ENCODE results near the gene PON3. TPM values are rescaled to one million over a fixed set of nuclear protein-coding genes. Genes with fewer than 3 reads are reported as not detected.
A peak's percentile ranks its signal among the peaks of the same experiment; 100 is the strongest.

Gene PON3
- total and polyA plus RNA-seq, 2 of the 13 experiments (the other 11 are each of a cell fraction or from before 2014, with no cell fraction given) = 23.6 to 37.8 TPM

DNA sequence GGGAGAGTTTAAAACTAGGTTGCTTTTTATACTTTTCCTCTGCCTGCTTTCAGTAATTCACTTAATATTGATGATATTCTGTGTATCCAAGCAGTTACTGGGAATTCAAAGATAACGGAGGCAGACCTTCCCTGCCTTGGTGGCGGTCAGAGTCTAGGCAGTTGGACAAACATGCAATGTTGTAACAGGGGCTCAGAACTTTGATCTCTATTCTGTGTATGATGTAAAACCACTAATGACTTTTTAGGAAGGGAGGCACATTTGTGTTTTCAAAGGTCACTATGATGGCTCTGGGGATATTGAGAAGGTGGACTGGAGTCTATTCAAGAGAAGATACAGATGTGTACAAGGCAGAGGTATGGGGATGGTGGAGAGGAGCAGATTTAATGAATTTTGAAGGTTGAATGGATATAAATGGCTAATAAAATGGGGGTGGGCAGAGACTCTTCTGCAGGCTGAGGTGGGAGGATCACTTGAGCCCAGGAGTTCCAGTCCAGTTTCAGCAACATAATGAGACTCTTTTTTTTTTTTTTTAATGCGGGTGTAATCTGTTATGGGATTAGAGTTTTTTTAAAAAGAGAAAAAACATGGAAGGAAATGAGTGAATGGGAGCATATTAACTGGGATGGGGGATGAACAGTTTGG lies 44.3 kb upstream of the PON3 start (continued):
- TF ChIP-seq ISX (CRISPR knock-in tag; conservative IDR thresholded peaks at IDR 0.05) (no peak), ZNF792 (CRISPR knock-in tag; IDR thresholded peaks at IDR 0.05) (peak; percentile 52; the same call in 1 of the 2 replicates), SRSF9 (IDR thresholded peaks at IDR 0.05; ENCODE audit: borderline replicate concordance, insufficient read depth, low read depth, low read length, poor library complexity, severe bottlenecking) (no peak), RFX1 (IDR thresholded peaks at IDR 0.05) (no peak), ZNF780A (CRISPR knock-in tag; IDR thresholded peaks at IDR 0.05) (peak; percentile 85), SALL2 (CRISPR knock-in tag; IDR thresholded peaks at IDR 0.05) (no peak), ARNTL (CRISPR knock-in tag; IDR thresholded peaks at IDR 0.05) (peak; percentile 65; the same call in 1 of the 2 replicates), HNRNPLL (IDR thresholded peaks at IDR 0.05; ENCODE audit: low read depth, low read length, poor library complexity, severe bottlenecking) (no peak), SOX13 (IDR thresholded peaks at IDR 0.05) (peak; percentile 48; the same call in 1 of the 2 replicates), SOX13 (CRISPR knock-in tag; conservative IDR thresholded peaks at IDR 0.05 in 1 of 2, IDR thresholded peaks at IDR 0.05 in 1 of 2) (peak in 1 of 2 experiments; percentile 94; a peak in 2 of 4 replicates), ZNF704 (CRISPR knock-in tag; IDR thresholded peaks at IDR 0.05; ENCODE audit: borderline replicate concordance) (no peak), ZNF451 (CRISPR knock-in tag; IDR thresholded peaks at IDR 0.05) (no peak), ZNF749 (CRISPR knock-in tag; IDR thresholded peaks at IDR 0.05; ENCODE audit: borderline replicate concordance) (no peak), ZNF773 (CRISPR knock-in tag; IDR thresholded peaks at IDR 0.05; ENCODE audit: borderline replicate concordance) (no peak)
- TF ChIP-seq, protein P1, sequence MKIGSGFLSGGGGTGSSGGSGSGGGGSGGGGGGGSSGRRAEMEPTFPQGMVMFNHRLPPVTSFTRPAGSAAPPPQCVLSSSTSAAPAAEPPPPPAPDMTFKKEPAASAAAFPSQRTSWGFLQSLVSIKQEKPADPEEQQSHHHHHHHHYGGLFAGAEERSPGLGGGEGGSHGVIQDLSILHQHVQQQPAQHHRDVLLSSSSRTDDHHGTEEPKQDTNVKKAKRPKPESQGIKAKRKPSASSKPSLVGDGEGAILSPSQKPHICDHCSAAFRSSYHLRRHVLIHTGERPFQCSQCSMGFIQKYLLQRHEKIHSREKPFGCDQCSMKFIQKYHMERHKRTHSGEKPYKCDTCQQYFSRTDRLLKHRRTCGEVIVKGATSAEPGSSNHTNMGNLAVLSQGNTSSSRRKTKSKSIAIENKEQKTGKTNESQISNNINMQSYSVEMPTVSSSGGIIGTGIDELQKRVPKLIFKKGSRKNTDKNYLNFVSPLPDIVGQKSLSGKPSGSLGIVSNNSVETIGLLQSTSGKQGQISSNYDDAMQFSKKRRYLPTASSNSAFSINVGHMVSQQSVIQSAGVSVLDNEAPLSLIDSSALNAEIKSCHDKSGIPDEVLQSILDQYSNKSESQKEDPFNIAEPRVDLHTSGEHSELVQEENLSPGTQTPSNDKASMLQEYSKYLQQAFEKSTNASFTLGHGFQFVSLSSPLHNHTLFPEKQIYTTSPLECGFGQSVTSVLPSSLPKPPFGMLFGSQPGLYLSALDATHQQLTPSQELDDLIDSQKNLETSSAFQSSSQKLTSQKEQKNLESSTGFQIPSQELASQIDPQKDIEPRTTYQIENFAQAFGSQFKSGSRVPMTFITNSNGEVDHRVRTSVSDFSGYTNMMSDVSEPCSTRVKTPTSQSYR (CRISPR knock-in tag; IDR thresholded peaks at IDR 0.05; ENCODE audit: borderline replicate concordance) = 0 out of 2 replicates have a peak, but pooled peaks have one; percentile 63
- TF ChIP-seq, protein P2, sequence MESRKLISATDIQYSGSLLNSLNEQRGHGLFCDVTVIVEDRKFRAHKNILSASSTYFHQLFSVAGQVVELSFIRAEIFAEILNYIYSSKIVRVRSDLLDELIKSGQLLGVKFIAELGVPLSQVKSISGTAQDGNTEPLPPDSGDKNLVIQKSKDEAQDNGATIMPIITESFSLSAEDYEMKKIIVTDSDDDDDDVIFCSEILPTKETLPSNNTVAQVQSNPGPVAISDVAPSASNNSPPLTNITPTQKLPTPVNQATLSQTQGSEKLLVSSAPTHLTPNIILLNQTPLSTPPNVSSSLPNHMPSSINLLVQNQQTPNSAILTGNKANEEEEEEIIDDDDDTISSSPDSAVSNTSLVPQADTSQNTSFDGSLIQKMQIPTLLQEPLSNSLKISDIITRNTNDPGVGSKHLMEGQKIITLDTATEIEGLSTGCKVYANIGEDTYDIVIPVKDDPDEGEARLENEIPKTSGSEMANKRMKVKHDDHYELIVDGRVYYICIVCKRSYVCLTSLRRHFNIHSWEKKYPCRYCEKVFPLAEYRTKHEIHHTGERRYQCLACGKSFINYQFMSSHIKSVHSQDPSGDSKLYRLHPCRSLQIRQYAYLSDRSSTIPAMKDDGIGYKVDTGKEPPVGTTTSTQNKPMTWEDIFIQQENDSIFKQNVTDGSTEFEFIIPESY (CRISPR knock-in tag; IDR thresholded peaks at IDR 0.05) = peak; percentile 63
- TF ChIP-seq, protein P3, sequence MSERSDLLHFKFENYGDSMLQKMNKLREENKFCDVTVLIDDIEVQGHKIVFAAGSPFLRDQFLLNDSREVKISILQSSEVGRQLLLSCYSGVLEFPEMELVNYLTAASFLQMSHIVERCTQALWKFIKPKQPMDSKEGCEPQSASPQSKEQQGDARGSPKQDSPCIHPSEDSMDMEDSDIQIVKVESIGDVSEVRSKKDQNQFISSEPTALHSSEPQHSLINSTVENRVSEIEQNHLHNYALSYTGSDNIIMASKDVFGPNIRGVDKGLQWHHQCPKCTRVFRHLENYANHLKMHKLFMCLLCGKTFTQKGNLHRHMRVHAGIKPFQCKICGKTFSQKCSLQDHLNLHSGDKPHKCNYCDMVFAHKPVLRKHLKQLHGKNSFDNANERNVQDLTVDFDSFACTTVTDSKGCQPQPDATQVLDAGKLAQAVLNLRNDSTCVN (CRISPR knock-in tag; IDR thresholded peaks at IDR 0.05; ENCODE audit: borderline replicate concordance) = no peak
- TF ChIP-seq, protein P4, sequence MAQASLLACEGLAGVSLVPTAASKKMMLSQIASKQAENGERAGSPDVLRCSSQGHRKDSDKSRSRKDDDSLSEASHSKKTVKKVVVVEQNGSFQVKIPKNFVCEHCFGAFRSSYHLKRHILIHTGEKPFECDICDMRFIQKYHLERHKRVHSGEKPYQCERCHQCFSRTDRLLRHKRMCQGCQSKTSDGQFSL (CRISPR knock-in tag; IDR thresholded peaks at IDR 0.05) = no peak
- TF ChIP-seq, protein P5, sequence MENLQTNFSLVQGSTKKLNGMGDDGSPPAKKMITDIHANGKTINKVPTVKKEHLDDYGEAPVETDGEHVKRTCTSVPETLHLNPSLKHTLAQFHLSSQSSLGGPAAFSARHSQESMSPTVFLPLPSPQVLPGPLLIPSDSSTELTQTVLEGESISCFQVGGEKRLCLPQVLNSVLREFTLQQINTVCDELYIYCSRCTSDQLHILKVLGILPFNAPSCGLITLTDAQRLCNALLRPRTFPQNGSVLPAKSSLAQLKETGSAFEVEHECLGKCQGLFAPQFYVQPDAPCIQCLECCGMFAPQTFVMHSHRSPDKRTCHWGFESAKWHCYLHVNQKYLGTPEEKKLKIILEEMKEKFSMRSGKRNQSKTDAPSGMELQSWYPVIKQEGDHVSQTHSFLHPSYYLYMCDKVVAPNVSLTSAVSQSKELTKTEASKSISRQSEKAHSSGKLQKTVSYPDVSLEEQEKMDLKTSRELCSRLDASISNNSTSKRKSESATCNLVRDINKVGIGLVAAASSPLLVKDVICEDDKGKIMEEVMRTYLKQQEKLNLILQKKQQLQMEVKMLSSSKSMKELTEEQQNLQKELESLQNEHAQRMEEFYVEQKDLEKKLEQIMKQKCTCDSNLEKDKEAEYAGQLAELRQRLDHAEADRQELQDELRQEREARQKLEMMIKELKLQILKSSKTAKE (CRISPR knock-in tag; IDR thresholded peaks at IDR 0.05; ENCODE audit: borderline replicate concordance) = peak; percentile 93

All from HepG2 (cell line).